ENCODE data around the gene MRPL24. TPM values are rescaled to one million over a fixed set of nuclear protein-coding genes. Genes with fewer than 3 reads are reported as not detected.

Gene MRPL24
- polyA plus RNA-seq, 4 donors, result 57.7 to 102 (median 58.6) TPM

DNA sequence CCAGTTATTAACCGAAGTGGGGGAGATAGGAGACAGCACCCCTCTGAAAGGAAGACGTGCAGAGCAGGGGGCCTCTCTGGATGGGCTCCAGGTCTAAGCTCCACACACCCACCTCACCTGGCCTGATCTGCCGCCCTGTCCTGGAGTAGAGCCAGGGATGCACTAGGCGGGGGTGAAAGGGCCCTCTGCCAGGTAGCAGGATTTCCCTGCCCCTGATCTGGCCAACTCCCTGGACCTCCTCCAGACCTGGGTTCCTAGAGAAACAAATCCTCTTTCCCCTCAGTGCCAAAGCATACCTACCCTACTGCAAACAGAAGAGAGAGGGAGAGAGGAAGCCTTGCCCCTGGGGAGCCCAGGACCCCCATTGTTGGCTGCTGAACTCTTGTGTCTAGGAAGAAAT is 37.6 kb downstream of the MRPL24 start:
- H3K9me3 ChIP-seq (ENCODE audit: control insufficient read depth in 2 of 2, insufficient read depth in 1 of 2, low read depth in 1 of 2, low read length in 1 of 2), result no peaks in the 10 kb centered on the region
- no peak for DNase-seq
- no peak overlapping the region for H3K4me3 ChIP-seq (ENCODE audit: low read depth in 1 of 3, low read length in 3 of 3)
- H3K27me3 ChIP-seq (ENCODE audit: control insufficient read depth in 3 of 3, insufficient read depth in 3 of 3, low read length in 3 of 3), result peaks cover 2 to 32% (median 6%) of the 10 kb centered on the region in 3 donors
- peaks cover 0 to 14% (median 0%) of the 10 kb centered on the region in 3 donors for H3K36me3 ChIP-seq (ENCODE audit: control insufficient read depth in 3 of 3, insufficient read depth in 2 of 3, low read depth in 1 of 3, low read length in 3 of 3)
- no peak overlapping the region for H3K27ac ChIP-seq (ENCODE audit: low read depth in 1 of 3, low read length in 2 of 3)
- WGBS, 3 donors, result 25 to 64% (median 47%) methylated on average over 4 of the region's 4 CpGs
- no peak for FAIRE-seq
- H3K4me1 ChIP-seq (ENCODE audit: control insufficient read depth in 3 of 3, insufficient read depth in 2 of 3, low read depth in 1 of 3, low read length in 2 of 3), result peaks cover 8 to 40% (median 12%) of the 10 kb centered on the region in 3 donors

- DNase-seq (no peak), FAIRE-seq (no peak)
- Histone ChIP-seq H3K4me3 (ENCODE audit: low read depth in 1 of 3, low read length in 3 of 3) (no peak overlapping the region), H3K36me3 (ENCODE audit: control insufficient read depth in 3 of 3, insufficient read depth in 2 of 3, low read depth in 1 of 3, low read length in 3 of 3) (peaks cover 0 to 14% (median 0%) of the 10 kb centered on the region in 3 donors), H3K9me3 (ENCODE audit: control insufficient read depth in 2 of 2, insufficient read depth in 1 of 2, low read depth in 1 of 2, low read length in 1 of 2) (no peaks in the 10 kb centered on the region), H3K4me1 (ENCODE audit: control insufficient read depth in 3 of 3, insufficient read depth in 2 of 3, low read depth in 1 of 3, low read length in 2 of 3) (peaks cover 6 to 19% (median 12%) of the 10 kb centered on the region in 3 donors), H3K27me3 (ENCODE audit: control insufficient read depth in 3 of 3, insufficient read depth in 3 of 3, low read length in 3 of 3) (peaks cover 2 to 28% (median 6%) of the 10 kb centered on the region in 3 donors), H3K27ac (ENCODE audit: low read depth in 1 of 3, low read length in 2 of 3) (no peak overlapping the region)
- 68 to 80% (median 75%) methylated on average over 7 to 8 of the region's 8 CpGs for WGBS, 3 donors
Measured at GRCh38 chr1:156700736-156701531, 40.0 kb downstream of the MRPL24 start.

- 71 to 100% (median 79%) methylated on average over 1 of the region's 1 CpG for WGBS, 3 donors
- Histone ChIP-seq H3K27ac (ENCODE audit: low read depth in 1 of 3, low read length in 2 of 3) (no peak overlapping the region), H3K27me3 (ENCODE audit: control insufficient read depth in 3 of 3, insufficient read depth in 3 of 3, low read length in 3 of 3) (peaks cover 0 to 9% (median 3%) of the 10 kb centered on the region in 3 donors), H3K4me1 (ENCODE audit: control insufficient read depth in 3 of 3, insufficient read depth in 2 of 3, low read depth in 1 of 3, low read length in 2 of 3) (peaks cover 0 to 4% (median 0%) of the 10 kb centered on the region in 3 donors), H3K4me3 (ENCODE audit: low read depth in 1 of 3, low read length in 3 of 3) (no peak overlapping the region), H3K36me3 (ENCODE audit: control insufficient read depth in 3 of 3, insufficient read depth in 2 of 3, low read depth in 1 of 3, low read length in 3 of 3) (peaks cover 0 to 14% (median 0%) of the 10 kb centered on the region in 3 donors), H3K9me3 (ENCODE audit: control insufficient read depth in 2 of 2, insufficient read depth in 1 of 2, low read depth in 1 of 2, low read length in 1 of 2) (no peaks in the 10 kb centered on the region)
- no peak for FAIRE-seq
- no peak for DNase-seq
Measured at GRCh38 chr1:156698995-156699394, 41.9 kb downstream of the MRPL24 start.

GRCh38 chr1:156697481-156697880 is 43.4 kb downstream of the MRPL24 start:
- H3K4me1 ChIP-seq (ENCODE audit: control insufficient read depth in 3 of 3, insufficient read depth in 2 of 3, low read depth in 1 of 3, low read length in 2 of 3), result peaks cover 3 to 20% (median 4%) of the 10 kb centered on the region in 3 donors
- H3K36me3 ChIP-seq (ENCODE audit: control insufficient read depth in 3 of 3, insufficient read depth in 2 of 3, low read depth in 1 of 3, low read length in 3 of 3), result peaks cover 0 to 14% (median 0%) of the 10 kb centered on the region in 3 donors
- no peak for FAIRE-seq
- no peak overlapping the region for H3K4me3 ChIP-seq (ENCODE audit: low read depth in 1 of 3, low read length in 3 of 3)
- peaks cover 0 to 3% (median 0%) of the 10 kb centered on the region in 3 donors for H3K27me3 ChIP-seq (ENCODE audit: control insufficient read depth in 3 of 3, insufficient read depth in 3 of 3, low read length in 3 of 3)
- WGBS, 3 donors, result 81 to 86% (median 86%) methylated on average over 8 of the region's 8 CpGs
- DNase-seq, result no peak
- H3K9me3 ChIP-seq (ENCODE audit: control insufficient read depth in 2 of 2, insufficient read depth in 1 of 2, low read depth in 1 of 2, low read length in 1 of 2), result no peaks in the 10 kb centered on the region
- no peak overlapping the region for H3K27ac ChIP-seq (ENCODE audit: low read depth in 1 of 3, low read length in 2 of 3)

GRCh38 chr1:156696755-156697154 is 44.1 kb downstream of the MRPL24 start:
- Histone ChIP-seq H3K9me3 (ENCODE audit: control insufficient read depth in 2 of 2, insufficient read depth in 1 of 2, low read depth in 1 of 2, low read length in 1 of 2) (no peaks in the 10 kb centered on the region), H3K27ac (ENCODE audit: low read depth in 1 of 3, low read length in 2 of 3) (no peak overlapping the region), H3K4me3 (ENCODE audit: low read depth in 1 of 3, low read length in 3 of 3) (no peak overlapping the region), H3K4me1 (ENCODE audit: control insufficient read depth in 3 of 3, insufficient read depth in 2 of 3, low read depth in 1 of 3, low read length in 2 of 3) (peaks cover 3 to 27% (median 4%) of the 10 kb centered on the region in 3 donors), H3K36me3 (ENCODE audit: control insufficient read depth in 3 of 3, insufficient read depth in 2 of 3, low read depth in 1 of 3, low read length in 3 of 3) (peaks cover 0 to 14% (median 0%) of the 10 kb centered on the region in 3 donors), H3K27me3 (ENCODE audit: control insufficient read depth in 3 of 3, insufficient read depth in 3 of 3, low read length in 3 of 3) (peaks cover 0 to 6% (median 3%) of the 10 kb centered on the region in 3 donors)
- 93 to 95% (median 93%) methylated on average over 8 of the region's 8 CpGs for WGBS, 3 donors
- no peak for DNase-seq
- FAIRE-seq, result no peak

DNA sequence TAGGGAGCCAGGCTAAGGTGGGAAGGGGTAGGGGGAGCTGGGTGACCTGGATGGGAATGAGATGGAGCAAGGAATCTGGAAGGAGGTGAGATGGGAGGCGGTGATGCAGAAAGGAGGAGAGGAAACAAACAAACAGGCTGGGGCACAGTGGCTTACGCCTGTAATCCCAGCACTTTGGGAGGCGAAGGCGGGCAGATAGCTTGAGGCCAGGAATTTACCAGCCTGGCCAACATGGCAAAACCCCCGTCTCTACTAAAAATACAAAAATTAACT is 46.3 kb downstream of the MRPL24 start:
- Histone ChIP-seq H3K27me3 (ENCODE audit: control insufficient read depth in 3 of 3, insufficient read depth in 3 of 3, low read length in 3 of 3) (peaks cover 0 to 8% (median 3%) of the 10 kb centered on the region in 3 donors), H3K27ac (ENCODE audit: low read depth in 1 of 3, low read length in 2 of 3) (peak overlapping the region in 1 of 3 donors; percentile 39), H3K36me3 (ENCODE audit: control insufficient read depth in 3 of 3, insufficient read depth in 2 of 3, low read depth in 1 of 3, low read length in 3 of 3) (peaks cover 0 to 2% (median 0%) of the 10 kb centered on the region in 3 donors), H3K9me3 (ENCODE audit: control insufficient read depth in 2 of 2, insufficient read depth in 1 of 2, low read depth in 1 of 2, low read length in 1 of 2) (no peaks in the 10 kb centered on the region), H3K4me3 (ENCODE audit: low read depth in 1 of 3, low read length in 3 of 3) (no peak overlapping the region), H3K4me1 (ENCODE audit: control insufficient read depth in 3 of 3, insufficient read depth in 2 of 3, low read depth in 1 of 3, low read length in 2 of 3) (peaks cover 3 to 48% (median 4%) of the 10 kb centered on the region in 3 donors)
- FAIRE-seq (no peak), DNase-seq (no peak)
- WGBS, 3 donors, result 84 to 89% (median 85%) methylated on average over 5 of the region's 5 CpGs

- H3K4me3 ChIP-seq (ENCODE audit: low read depth in 1 of 3, low read length in 3 of 3), result no peak overlapping the region
- FAIRE-seq (no peak), DNase-seq (peak; percentile 59 to 70)
- peak overlapping the region in 1 of 3 donors; percentile 39 for H3K27ac ChIP-seq (ENCODE audit: low read depth in 1 of 3, low read length in 2 of 3)
- H3K27me3 ChIP-seq (ENCODE audit: control insufficient read depth in 3 of 3, insufficient read depth in 3 of 3, low read length in 3 of 3), result peaks cover 0 to 8% (median 3%) of the 10 kb centered on the region in 3 donors
- no peaks in the 10 kb centered on the region for H3K36me3 ChIP-seq (ENCODE audit: control insufficient read depth in 3 of 3, insufficient read depth in 2 of 3, low read depth in 1 of 3, low read length in 3 of 3)
- H3K4me1 ChIP-seq (ENCODE audit: control insufficient read depth in 3 of 3, insufficient read depth in 2 of 3, low read depth in 1 of 3, low read length in 2 of 3), result peaks cover 3 to 53% (median 4%) of the 10 kb centered on the region in 3 donors
- H3K9me3 ChIP-seq (ENCODE audit: control insufficient read depth in 2 of 2, insufficient read depth in 1 of 2, low read depth in 1 of 2, low read length in 1 of 2), result no peaks in the 10 kb centered on the region
- 33 to 67% (median 50%) methylated on average over 12 of the region's 12 CpGs for WGBS, 3 donors
Measured at GRCh38 chr1:156693848-156694689, 46.8 kb downstream of the MRPL24 start.
